Nephron progenitor cell (in vitro differentiated cells): ENCODE results near the gene MCHR1.
A peak's percentile ranks its signal among the peaks of the same experiment; 100 is the strongest.

ENCODE experiments used
- DNase-seq: peaks from one replicate; pipeline ENCODE4 v3.0.0; 2021
- H3K27ac Mint-ChIP-seq: 2 replicates; pipeline ENCODE4 v1.8.0; 2021; ENCODE audit warnings: mild to moderate bottlenecking, moderate library complexity, mixed read lengths
- H3K27me3 Mint-ChIP-seq: 2 replicates; pipeline ENCODE4 v1.8.0; 2021; ENCODE audit warnings: mild to moderate bottlenecking, low read depth, mixed read lengths; ENCODE audit not compliant: poor library complexity
- H3K36me3 Mint-ChIP-seq: 2 replicates; pipeline ENCODE4 v1.8.0; 2021; ENCODE audit warnings: low read depth, mixed read lengths
- H3K4me1 Mint-ChIP-seq: 2 replicates; pipeline ENCODE4 v1.8.0; 2021; ENCODE audit warnings: mixed read lengths
- H3K4me3 Mint-ChIP-seq: 2 replicates; pipeline ENCODE4 v1.8.0; 2021; ENCODE audit warnings: mild to moderate bottlenecking, moderate library complexity, mixed read lengths
- H3K9me3 Mint-ChIP-seq: 2 replicates; pipeline ENCODE4 v1.8.0; 2021; ENCODE audit warnings: mild to moderate bottlenecking, moderate library complexity, mixed read lengths
- CTCF ChIP-seq: fragments of 200-600 bp; sonication (generic); IDR thresholded peaks from 2 replicates; pipeline ENCODE4 v1.5.0; 2021; ENCODE audit warnings: antibody characterized with exemption

The MCHR1 gene

GRCh38 chr22:40635940-40636379, 43.3 kb upstream of the MCHR1 start:
- Mint-ChIP-seq H3K4me1 (peaks cover 38% of the 10 kb centered on the region), H3K4me3 (peak overlapping the region; percentile 93), H3K9me3 (peaks cover 4% of the 10 kb centered on the region), H3K27me3 (no peaks in the 10 kb centered on the region), H3K27ac (no peak overlapping the region), H3K36me3 (peaks cover 18% of the 10 kb centered on the region)
- no peak for DNase-seq
- TF ChIP-seq CTCF, result no peak

GRCh38 chr22:40636380-40637182, 42.7 kb upstream of the MCHR1 start, which contains the start of gene MRTFA:
Gene MRTFA, minus strand, starts transcription at chr22:40636719.
- Mint-ChIP-seq H3K27me3 (peaks cover 3% of the 10 kb centered on the region), H3K4me1 (peaks cover 42% of the 10 kb centered on the region), H3K4me3 (peak within 1 kb of the TSS; percentile 93), H3K27ac (peak within 1 kb of the TSS; percentile 57), H3K36me3 (peaks cover 18% of the 10 kb centered on the region), H3K9me3 (peaks cover 4% of the 10 kb centered on the region)
- no peak for TF ChIP-seq CTCF
- DNase-seq, result peak; percentile 100

GRCh38 chr22:40637183-40638150, 41.8 kb upstream of the MCHR1 start:
- Mint-ChIP-seq H3K4me1 (peaks cover 37% of the 10 kb centered on the region), H3K36me3 (peaks cover 13% of the 10 kb centered on the region), H3K9me3 (peaks cover 4% of the 10 kb centered on the region), H3K27me3 (peaks cover 3% of the 10 kb centered on the region), H3K4me3 (peak overlapping the region; percentile 93), H3K27ac (peak overlapping the region; percentile 57)
- DNase-seq, result no peak
- no peak for TF ChIP-seq CTCF

- no peak overlapping the region for H3K27ac Mint-ChIP-seq
- no peak for DNase-seq
Measured at GRCh38 chr22:40638261-40638660, 41.0 kb upstream of the MCHR1 start.

GRCh38 chr22:40641269-40641668, 38.0 kb upstream of the MCHR1 start:
- Mint-ChIP-seq H3K36me3 (peaks cover 4% of the 10 kb centered on the region), H3K4me1 (peaks cover 31% of the 10 kb centered on the region), H3K4me3 (no peak overlapping the region), H3K9me3 (peaks cover 4% of the 10 kb centered on the region), H3K27me3 (peaks cover 3% of the 10 kb centered on the region), H3K27ac (no peak overlapping the region)
- no peak for DNase-seq
- no peak for TF ChIP-seq CTCF

More at GRCh38 chr22:40638261-40638660, 41.0 kb upstream of the MCHR1 start:
- Mint-ChIP-seq H3K4me1 (peaks cover 37% of the 10 kb centered on the region), H3K9me3 (peaks cover 4% of the 10 kb centered on the region), H3K36me3 (peaks cover 9% of the 10 kb centered on the region), H3K27me3 (peaks cover 3% of the 10 kb centered on the region), H3K4me3 (peak overlapping the region; percentile 93)
- no peak for TF ChIP-seq CTCF
